HCT116 (cell line): Measurements from ENCODE around the gene RBM8A. TPM values are rescaled to one million over a fixed set of nuclear protein-coding genes. Genes with fewer than 3 reads are reported as not detected.

Experiments
- ATAC-seq: fragments of 200-7000 bp; cut with Tn5 transposase; 2 replicates; pipeline ENCODE4 v1.9.1; 2020; ENCODE audit warnings: mild to moderate bottlenecking, moderate library complexity
- BruUV-seq: library from RNA; stranded (reverse); fragments of 400-500 nt; replicated peaks from 2 replicates; lab custom pipeline; 2021; lab: Mats Ljungman, UMichigan
- CTCF ChIA-PET: fragments of 300-600 bp; sonication (Branson Sonifier 250); formaldehyde crosslinking; loops from one replicate; lab custom pipeline; 2021; ENCODE audit warnings: antibody characterized with exemption; lab: Charles Lee
- POLR2A ChIA-PET: fragments of 300-600, 350-600 bp; sonication (Branson Sonifier 250); formaldehyde crosslinking; loops from one replicate; lab custom pipeline; 2021; ENCODE audit warnings: antibody characterized with exemption; lab: Charles Lee
- RAD21 ChIA-PET, 2 experiments: fragments of 300-600 bp; sonication (Branson Sonifier 250); formaldehyde crosslinking; loops; one replicate each; lab custom pipeline; 2023; ENCODE audit warnings: low total read pairs in 2 of 2; ENCODE audit not compliant: uncharacterized antibody in 2 of 2, unreplicated experiment in 2 of 2, low non-redundant PET in 1 of 2; lab: Charles Lee
- DNase-seq: peaks from one replicate; pipeline ENCODE4 v3.0.0-alpha.2; 2010; ENCODE audit warnings: low read depth, low spot score
- H2AFZ ChIP-seq: fragments of 200-600 bp; shearing (Covaris generic), sonication (generic); 2 replicates; pipeline ENCODE4 v1.6.1; 2017; ENCODE audit warnings: low read depth, mixed run types, mixed read lengths, antibody characterized with exemption, low read length; ENCODE audit not compliant: poor library complexity, severe bottlenecking
- H3K27ac ChIP-seq: 2 replicates; pipeline ENCODE4 v1.5.1; 2012; ENCODE audit warnings: low read depth, low read length
- H3K27me3 ChIP-seq: fragments of 200-600 bp; sonication (generic); 2 replicates; pipeline ENCODE4 v1.6.1; 2016; ENCODE audit warnings: mixed run types, low read length, mixed read lengths; ENCODE audit not compliant: insufficient read depth
- H3K36me3 ChIP-seq, 2 experiments: fragments of 200-500 bp in 1 of 2; fragments of 200-600 bp in 1 of 2; sonication (Bioruptor generic) in 1 of 2; sonication (generic) in 1 of 2; 2 replicates each; pipeline versions ENCODE4 v1.5.1 to v1.6.1; 2014 to 2016; ENCODE audit warnings: low read length in 2 of 2, inconsistent platforms in 1 of 2, mixed read lengths in 1 of 2, mixed run types in 1 of 2; ENCODE audit not compliant: insufficient read depth in 2 of 2, control insufficient read depth in 1 of 2
- H3K4me1 ChIP-seq, 2 experiments: fragments of 200-600 bp in 1 of 2; sonication (generic) in 1 of 2; 2 replicates each; pipeline versions ENCODE4 v1.5.1 to v1.6.1; 2012 to 2017; ENCODE audit warnings: low read length in 2 of 2, inconsistent platforms in 1 of 2, mild to moderate bottlenecking in 1 of 2, mixed read lengths in 1 of 2, mixed run types in 1 of 2, moderate library complexity in 1 of 2; ENCODE audit not compliant: insufficient read depth in 2 of 2, control insufficient read depth in 1 of 2
- H3K4me2 ChIP-seq: fragments of 200-600 bp; sonication (generic); 2 replicates; pipeline ENCODE4 v1.6.1; 2017; ENCODE audit warnings: mixed run types, low read length, mixed read lengths
- H3K4me3 ChIP-seq, 2 experiments: fragments of 200-600 bp in 1 of 2; sonication (generic) in 1 of 2; replicated peaks in 1 of 2; 2 replicates each; pipeline ENCODE4 v1.5.1; 2011 to 2016; ENCODE audit warnings: low read length in 2 of 2, control low read depth in 1 of 2, low read depth in 1 of 2, mild to moderate bottlenecking in 1 of 2, mixed read lengths in 1 of 2, mixed run types in 1 of 2
- H3K79me2 ChIP-seq: fragments of 200-600 bp; sonication (generic); 2 replicates; pipeline ENCODE4 v1.6.1; 2017; ENCODE audit warnings: mild to moderate bottlenecking, mixed run types, low read length, moderate library complexity, mixed read lengths; ENCODE audit not compliant: insufficient read depth
- H3K9ac ChIP-seq: fragments of 200-600 bp; sonication (generic); 2 replicates; pipeline ENCODE4 v1.6.1; 2016; ENCODE audit warnings: low read length, mixed read lengths
- H3K9me2 ChIP-seq: fragments of 200-600 bp; sonication (generic), shearing (Covaris generic); 2 replicates; pipeline ENCODE4 v1.6.1; 2017; ENCODE audit warnings: mixed run types, mild to moderate bottlenecking, moderate library complexity; ENCODE audit not compliant: insufficient read depth
- H3K9me3 ChIP-seq, 2 experiments: fragments of 200-500 bp in 1 of 2; fragments of 200-600 bp in 1 of 2; sonication (Bioruptor generic) in 1 of 2; sonication (generic) in 1 of 2; 2 replicates each; pipeline ENCODE4 v1.6.1; 2014 to 2017; ENCODE audit warnings: low read length in 2 of 2, mixed read lengths in 2 of 2, inconsistent platforms in 1 of 2, low read depth in 1 of 2, mild to moderate bottlenecking in 1 of 2, mixed run types in 1 of 2, moderate library complexity in 1 of 2; ENCODE audit not compliant: control insufficient read depth in 1 of 2, insufficient read depth in 1 of 2
- H4K20me1 ChIP-seq: fragments of 200-600 bp; sonication (generic), shearing (Covaris generic); 2 replicates; pipeline ENCODE4 v1.6.1; 2017; ENCODE audit warnings: mixed run types, mild to moderate bottlenecking, moderate library complexity; ENCODE audit not compliant: insufficient read depth
- CTCF ChIP-seq, 3 experiments: fragments of 200-600 bp in 1 of 3; sonication (generic) in 1 of 3; IDR thresholded peaks in 2 of 3; conservative IDR thresholded peaks in 1 of 3; 2 replicates each; pipeline ENCODE4 v1.5.1; 2012 to 2017; ENCODE audit warnings: low read depth in 2 of 3, low read length in 2 of 3, antibody characterized with exemption in 1 of 3, borderline replicate concordance in 1 of 3, control low read depth in 1 of 3, mild to moderate bottlenecking in 1 of 3, mixed read lengths in 1 of 3, mixed run types in 1 of 3, moderate library complexity in 1 of 3; ENCODE audit not compliant: insufficient read depth in 1 of 3
- POLR2A ChIP-seq: IDR thresholded peaks from 2 replicates; pipeline ENCODE4 v1.7.0; 2011; ENCODE audit warnings: borderline replicate concordance; ENCODE audit not compliant: insufficient read depth, insufficient read length; ENCODE audit errors: extremely low read depth
- POLR2AphosphoS5 ChIP-seq: IDR thresholded peaks from 2 replicates; pipeline ENCODE4 v1.6.1; 2011; ENCODE audit warnings: mild to moderate bottlenecking, low read depth, low read length, moderate library complexity
- REST ChIP-seq: IDR thresholded peaks from 2 replicates; pipeline ENCODE4 v1.6.1; 2012; ENCODE audit warnings: low read depth
- SIN3A ChIP-seq: IDR thresholded peaks from 2 replicates; pipeline ENCODE4 v1.6.1; 2012; ENCODE audit warnings: low read depth
- SP1 ChIP-seq: IDR thresholded peaks from 2 replicates; pipeline ENCODE4 v1.6.1; 2012; ENCODE audit warnings: low read depth
- TCF7L2 ChIP-seq: IDR thresholded peaks from 2 replicates; pipeline ENCODE4 v1.7.0; 2011; ENCODE audit warnings: borderline replicate concordance, inconsistent platforms; ENCODE audit not compliant: insufficient read depth, insufficient read length; ENCODE audit errors: extremely low read depth
- YY1 ChIP-seq: IDR thresholded peaks from 2 replicates; pipeline ENCODE4 v1.6.1; 2011; ENCODE audit warnings: low read length, low read depth, moderate library complexity, mild to moderate bottlenecking; ENCODE audit not compliant: insufficient replicate concordance; ENCODE audit errors: extremely low read depth
- ZFX ChIP-seq: fragments of 450-650 bp; IDR thresholded peaks from 2 replicates; pipeline ENCODE4 v1.6.1; 2017
- intact Hi-C: fragments of 100-400 bp; cut with micrococcal nuclease; formaldehyde crosslinking; loops from 2 replicates; pipeline ENCODE4 v1.10.0; 2022
- total RNA-seq: library from RNA; stranded (reverse); gene quantifications from one replicate; pipeline ENCODE4 v1.2.1, GENCODE V29; 2021; ENCODE audit not compliant: unreplicated experiment

The RBM8A gene
- total RNA-seq, 1 experiment from 2014 or later: 195 TPM

- CTCF ChIA-PET: interaction anchor here (0.7 to 2.4 kb wide), 8 partner anchors 13 to 119 kb away, joined by 4 to 11 read pairs (median 8); partner anchors contain the start of genes NUDT17, PIAS3 and RBM8A
- ATAC-seq: peak; percentile 97
- no peaks in the 10 kb centered on the region for H3K36me3 ChIP-seq
- H3K9me2 ChIP-seq: no peaks in the 10 kb centered on the region
- POLR2A ChIA-PET: interaction anchor here (0.6 to 2.1 kb wide), 18 partner anchors 10 to 106 kb away, joined by 3 to 22 read pairs (median 4); partner anchors contain the start of gene RBM8A
- peak within 1 kb of the TSS; percentile 64 for H3K27ac ChIP-seq
- H3K79me2 ChIP-seq: no peaks in the 10 kb centered on the region
- TSS peak; percentile 92 for BruUV-seq
- RAD21 ChIA-PET: interaction anchor here in 1 of 2 experiments (0.5 kb wide), 1 partner anchor 30 kb away, joined by 3 read pairs; no protein-coding TSS in a partner anchor
- DNase-seq: peak; percentile 92
- peaks cover 19 to 27% of the 10 kb centered on the region in 2 experiments for H3K4me1 ChIP-seq
- peak within 1 kb of the TSS; percentile 42 for H2AFZ ChIP-seq
- TF ChIP-seq REST: no peak
- peak; percentile 85 for TF ChIP-seq POLR2A
- peak; percentile 76 for TF ChIP-seq SIN3A
- TF ChIP-seq TCF7L2: peak; percentile 9
- TF ChIP-seq POLR2AphosphoS5: peak; percentile 95
- TF ChIP-seq SP1: peak; percentile 52
- TF ChIP-seq CTCF (IDR thresholded peaks at IDR 0.05 in 2 of 3, conservative IDR thresholded peaks at IDR 0.05 in 1 of 3; ENCODE audit: borderline replicate concordance in 1 of 3, insufficient read depth in 1 of 3, low read depth in 2 of 3, low read length in 2 of 3): no peak
- TF ChIP-seq ZFX: peak; percentile 37; the same call in 1 of the 2 replicates
- TF ChIP-seq YY1: peak; percentile 9
- TF ChIP-seq, all 23 proteins: peak for 7
- intact Hi-C loops: loop anchor here (1.0 to 5.0 kb wide), 2 partner anchors 7 to 47 kb away; partner anchors contain the start of gene PEX11B
- Histone ChIP-seq H3K4me3 (peak within 1 kb of the TSS; percentile 70 to 73), H3K27me3 (no peaks in the 10 kb centered on the region), H4K20me1 (no peaks in the 10 kb centered on the region), H3K9ac (peak within 1 kb of the TSS; percentile 67), H3K9me3 (no peaks in the 10 kb centered on the region; a peak in 1 of 4 replicates), H3K4me2 (peak within 1 kb of the TSS; percentile 80)
These were observed 37.2 kb upstream of the RBM8A start, which contains the start of the genes ANKRD34A and POLR3GL for GRCh38 chr1:145964328-145965118. ANKRD34A (minus strand) TSS chr1:145964575; CDS start chr1:145961759, 2,816 bp downstream. POLR3GL (plus strand) TSS chr1:145964690; CDS start chr1:145974866, 10,176 bp downstream.
